Stimulated activated effector memory CD8-positive, alpha-beta T cell treated with anti-CD3 and anti-CD28 coated beads, Interleukin-12 subunit alpha, Interleukin-12 subunit beta, amount 100 ng/mL, for 72 hours (primary cell): ENCODE data around the gene MTFP1.

ENCODE experiments used
- ATAC-seq: fragments of 150-1000 bp; cut with Tn5 transposase; 2 replicates; pipeline ENCODE4 v1.10.0; 2021
- DNase-seq, 2 donors: peaks; one replicate each; pipeline ENCODE4 v3.0.0; 2021 to 2022; ENCODE audit warnings: low spot score in 2 of 2
- H3K27ac Mint-ChIP-seq: one replicate; pipeline ENCODE4 v1.8.0; 2022; ENCODE audit warnings: mild to moderate bottlenecking, mixed read lengths
- H3K36me3 Mint-ChIP-seq: one replicate; pipeline ENCODE4 v1.8.0; 2022; ENCODE audit warnings: mild to moderate bottlenecking, mixed read lengths
- H3K4me1 Mint-ChIP-seq: one replicate; pipeline ENCODE4 v1.8.0; 2022; ENCODE audit warnings: mixed read lengths
- H3K4me3 Mint-ChIP-seq: one replicate; pipeline ENCODE4 v1.8.0; 2022; ENCODE audit warnings: mild to moderate bottlenecking, mixed read lengths
- H3K9me3 Mint-ChIP-seq: one replicate; pipeline ENCODE4 v1.8.0; 2022; ENCODE audit warnings: mixed read lengths

The MTFP1 gene

GRCh38 chr22:30425616-30426387 is at the start of gene MTFP1:
MTFP1 (plus strand) TSS chr22:30425768; CDS start chr22:30425880, 112 bp downstream.
- H3K9me3 Mint-ChIP-seq, result no peaks in the 10 kb centered on the region
- H3K36me3 Mint-ChIP-seq, result peaks cover 83% of the 10 kb centered on the region
- no peak for ATAC-seq
- peak; percentile 32 to 77 for DNase-seq
- peak within 1 kb of the TSS; percentile 91 for H3K4me3 Mint-ChIP-seq
- H3K4me1 Mint-ChIP-seq, result peaks cover 59% of the 10 kb centered on the region
- H3K27ac Mint-ChIP-seq, result peak within 1 kb of the TSS; percentile 98

- H3K4me1 Mint-ChIP-seq, result peaks cover 7% of the 10 kb centered on the region
- peak overlapping the region; percentile 64 for H3K27ac Mint-ChIP-seq
- H3K36me3 Mint-ChIP-seq, result peaks cover 5% of the 10 kb centered on the region
- no peaks in the 10 kb centered on the region for H3K9me3 Mint-ChIP-seq
- DNase-seq (no peak), ATAC-seq (no peak)
- no peak overlapping the region for H3K4me3 Mint-ChIP-seq
Measured at GRCh38 chr22:30380011-30380410, 45.6 kb upstream of the MTFP1 start.

- Mint-ChIP-seq H3K36me3 (peaks cover 5% of the 10 kb centered on the region), H3K27ac (no peak overlapping the region), H3K4me3 (no peak overlapping the region), H3K4me1 (peaks cover 11% of the 10 kb centered on the region), H3K9me3 (no peaks in the 10 kb centered on the region)
- no peak for DNase-seq
- peak; percentile 54 for ATAC-seq
Measured at GRCh38 chr22:30381264-30381663, 44.3 kb upstream of the MTFP1 start.

- ATAC-seq (no peak), DNase-seq (no peak)
- Mint-ChIP-seq H3K4me3 (no peak overlapping the region), H3K4me1 (peaks cover 17% of the 10 kb centered on the region), H3K27ac (no peak overlapping the region), H3K9me3 (no peaks in the 10 kb centered on the region), H3K36me3 (no peaks in the 10 kb centered on the region)
Measured at GRCh38 chr22:30382340-30382739, 43.2 kb upstream of the MTFP1 start.

- no peak for DNase-seq
Measured at GRCh38 chr22:30383061-30383460, 42.5 kb upstream of the MTFP1 start.

GRCh38 chr22:30385942-30386341 is 39.6 kb upstream of the MTFP1 start:
- Mint-ChIP-seq H3K4me1 (peaks cover 18% of the 10 kb centered on the region), H3K4me3 (peak overlapping the region; percentile 71), H3K36me3 (no peaks in the 10 kb centered on the region), H3K27ac (no peak overlapping the region), H3K9me3 (no peaks in the 10 kb centered on the region)
- ATAC-seq (no peak), DNase-seq (no peak)

More at GRCh38 chr22:30383061-30383460, 42.5 kb upstream of the MTFP1 start:
- H3K27ac Mint-ChIP-seq, result no peak overlapping the region
- no peak overlapping the region for H3K4me3 Mint-ChIP-seq
- H3K9me3 Mint-ChIP-seq, result no peaks in the 10 kb centered on the region
- no peak for ATAC-seq
- no peaks in the 10 kb centered on the region for H3K36me3 Mint-ChIP-seq
- peaks cover 21% of the 10 kb centered on the region for H3K4me1 Mint-ChIP-seq

GRCh38 chr22:30386608-30386959 is 39.0 kb upstream of the MTFP1 start:
- peak overlapping the region; percentile 71 for H3K4me3 Mint-ChIP-seq
- H3K9me3 Mint-ChIP-seq, result no peaks in the 10 kb centered on the region
- peaks cover 23% of the 10 kb centered on the region for H3K4me1 Mint-ChIP-seq
- ATAC-seq (no peak), DNase-seq (no peak)
- H3K36me3 Mint-ChIP-seq, result no peaks in the 10 kb centered on the region
- peak overlapping the region; percentile 63 for H3K27ac Mint-ChIP-seq

- peak within 1 kb of the TSS; percentile 63 for H3K27ac Mint-ChIP-seq
- H3K4me3 Mint-ChIP-seq, result peak within 1 kb of the TSS; percentile 71
- H3K4me1 Mint-ChIP-seq, result peaks cover 25% of the 10 kb centered on the region
- peak; percentile 92 to 93 for DNase-seq
- no peaks in the 10 kb centered on the region for H3K9me3 Mint-ChIP-seq
- H3K36me3 Mint-ChIP-seq, result no peaks in the 10 kb centered on the region
- ATAC-seq, result peak; percentile 82
Measured at GRCh38 chr22:30386960-30387827, 38.4 kb upstream of the MTFP1 start, which contains the start of gene RNF215. RNF215 (minus strand) TSS chr22:30387411; CDS start chr22:30387313, 98 bp downstream.

- peaks cover 29% of the 10 kb centered on the region for H3K4me1 Mint-ChIP-seq
- peak; percentile 79 for ATAC-seq
Measured at GRCh38 chr22:30390974-30391691, 34.4 kb upstream of the MTFP1 start.

GRCh38 chr22:30392661-30393321 is 32.8 kb upstream of the MTFP1 start:
- Mint-ChIP-seq H3K4me1 (peaks cover 20% of the 10 kb centered on the region), H3K4me3 (no peak overlapping the region), H3K36me3 (peaks cover 6% of the 10 kb centered on the region), H3K27ac (no peak overlapping the region), H3K9me3 (no peaks in the 10 kb centered on the region)
- ATAC-seq (no peak), DNase-seq (no peak)

More at GRCh38 chr22:30390974-30391691, 34.4 kb upstream of the MTFP1 start:
- H3K4me3 Mint-ChIP-seq, result no peak overlapping the region
- no peaks in the 10 kb centered on the region for H3K36me3 Mint-ChIP-seq
- peak overlapping the region; percentile 80 for H3K27ac Mint-ChIP-seq
- H3K9me3 Mint-ChIP-seq, result no peaks in the 10 kb centered on the region
- DNase-seq, result peak; percentile 64 to 84

- DNase-seq (no peak), ATAC-seq (no peak)
- Mint-ChIP-seq H3K36me3 (peaks cover 6% of the 10 kb centered on the region), H3K27ac (no peak overlapping the region), H3K4me1 (peaks cover 25% of the 10 kb centered on the region), H3K9me3 (no peaks in the 10 kb centered on the region), H3K4me3 (no peak overlapping the region)
Measured at GRCh38 chr22:30393322-30393680, 32.3 kb upstream of the MTFP1 start.

- Mint-ChIP-seq H3K4me1 (peaks cover 31% of the 10 kb centered on the region), H3K27ac (no peak overlapping the region), H3K36me3 (peaks cover 6% of the 10 kb centered on the region), H3K4me3 (no peak overlapping the region), H3K9me3 (no peaks in the 10 kb centered on the region)
- DNase-seq (no peak), ATAC-seq (no peak)
Measured at GRCh38 chr22:30393885-30394284, 31.7 kb upstream of the MTFP1 start.

- DNase-seq (peak; percentile 21 to 70), ATAC-seq (peak; percentile 83)
- H3K4me3 Mint-ChIP-seq, result peak within 1 kb of the TSS; percentile 81
- no peaks in the 10 kb centered on the region for H3K9me3 Mint-ChIP-seq
- peaks cover 24% of the 10 kb centered on the region for H3K4me1 Mint-ChIP-seq
- peak within 1 kb of the TSS; percentile 90 for H3K27ac Mint-ChIP-seq
- H3K36me3 Mint-ChIP-seq, result peaks cover 18% of the 10 kb centered on the region
Measured at GRCh38 chr22:30396871-30397655, 28.5 kb upstream of the MTFP1 start, which contains the start of gene SEC14L2. SEC14L2 (plus strand) TSS chr22:30397018; CDS start chr22:30397117, 99 bp downstream.
